ENCODE measurements around the gene MTHFD1L.
"Not testable (repeated sequence)": the region's sequence is repeated elsewhere in the genome, so short reads cannot be mapped to it uniquely, and the experiment has no call there.

The MTHFD1L gene

GRCh38 chr6:150865406-150866146 is at the start of gene MTHFD1L:
TSS of gene MTHFD1L (plus strand) at chr6:150865702. CDS start at chr6:150865823, 121 bp downstream.
- DNase-seq, result peak; percentile 71

GRCh38 chr6:150816554-150816953 is 48.9 kb upstream of the MTHFD1L start:
- DNase-seq, result not testable (repeated sequence)

- DNase-seq, result no peak
These were observed 42.6 kb upstream of the MTHFD1L start for GRCh38 chr6:150822932-150823331.

- DNase-seq, result no peak
These were observed 38.7 kb upstream of the MTHFD1L start for GRCh38 chr6:150826788-150827187.

- not testable (repeated sequence) for DNase-seq
These were observed 37.4 kb upstream of the MTHFD1L start for GRCh38 chr6:150828107-150828506.

- DNase-seq, result no peak
These were observed 34.9 kb upstream of the MTHFD1L start for GRCh38 chr6:150830439-150831165.

GRCh38 chr6:150831577-150831976 is 33.9 kb upstream of the MTHFD1L start:
- DNase-seq, result no peak

GRCh38 chr6:150835620-150836019 is 29.9 kb upstream of the MTHFD1L start:
- no peak for DNase-seq

GRCh38 chr6:150840185-150840584 is 25.3 kb upstream of the MTHFD1L start:
- no peak for DNase-seq

GRCh38 chr6:150841189-150841588 is 24.3 kb upstream of the MTHFD1L start:
- no peak for DNase-seq

GRCh38 chr6:150841697-150842096 is 23.8 kb upstream of the MTHFD1L start:
- no peak for DNase-seq

- no peak for DNase-seq
These were observed 21.1 kb upstream of the MTHFD1L start for GRCh38 chr6:150844371-150844770.

- DNase-seq, result no peak
These were observed 18.9 kb upstream of the MTHFD1L start for GRCh38 chr6:150846641-150847040.

GRCh38 chr6:150848400-150848799 is 17.1 kb upstream of the MTHFD1L start:
- DNase-seq, result no peak

- not testable (repeated sequence) for DNase-seq
These were observed 11.1 kb upstream of the MTHFD1L start for GRCh38 chr6:150854392-150854791.

GRCh38 chr6:150855171-150855570 is 10.3 kb upstream of the MTHFD1L start:
- DNase-seq, result not testable (repeated sequence)

- DNase-seq, result no peak
These were observed 8.2 kb upstream of the MTHFD1L start for GRCh38 chr6:150857062-150857944.

GRCh38 chr6:150857945-150858308 is 7.6 kb upstream of the MTHFD1L start:
- no peak for DNase-seq

GRCh38 chr6:150861448-150862168 is 3.9 kb upstream of the MTHFD1L start:
- not testable (repeated sequence) for DNase-seq

- DNase-seq, result no peak
These were observed 2.1 kb upstream of the MTHFD1L start for GRCh38 chr6:150863213-150863928.

- DNase-seq, result no peak
These were observed 478 bp upstream of the MTHFD1L start for GRCh38 chr6:150865043-150865405.
